NCI-H69 (cell line): Measurements from ENCODE around the gene PRPS2.

Experiments used
- DNase-seq: peaks from one replicate; lab custom pipeline; 2025; lab: John Stamatoyannopoulos, UW

PRPS2 gene

DNA sequence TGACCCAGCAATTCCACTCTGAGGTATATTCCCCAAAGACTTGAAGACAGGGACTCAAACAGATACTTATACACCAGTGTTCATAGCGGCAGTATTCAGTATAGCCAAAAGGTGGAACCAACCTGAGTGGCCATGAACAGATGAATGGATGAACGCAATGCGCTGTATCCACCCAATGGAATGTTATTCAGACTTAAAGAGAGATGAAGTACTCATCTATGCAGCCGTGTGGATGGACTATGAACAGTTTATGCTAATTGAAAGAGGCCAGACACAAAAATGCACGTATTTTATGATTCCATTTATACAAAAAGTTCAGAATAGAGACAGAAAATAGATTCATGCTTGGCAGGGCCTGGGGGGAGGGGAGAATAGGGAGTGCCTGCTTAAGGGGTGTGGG is 26.3 kb downstream of the PRPS2 start:
- DNase-seq = no peak

DNA sequence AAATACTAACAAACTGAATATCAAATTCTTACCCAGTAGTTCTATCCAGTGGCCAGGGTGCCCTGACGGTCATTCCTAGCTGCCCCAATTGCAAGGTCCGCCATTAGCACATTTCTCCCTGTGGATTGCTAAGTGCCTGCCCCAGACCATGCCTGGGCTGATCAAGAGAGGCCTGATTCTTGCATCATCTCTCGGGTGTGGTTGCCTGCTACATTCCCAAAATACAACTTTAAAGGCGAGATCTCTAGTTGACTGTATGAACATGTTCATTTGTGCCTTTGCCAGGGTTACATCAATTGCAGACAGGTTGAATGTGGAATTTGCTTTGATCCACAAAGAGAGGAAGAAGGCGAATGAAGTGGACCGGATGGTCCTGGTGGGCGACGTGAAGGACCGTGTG is 28.0 kb downstream of the PRPS2 start:
- DNase-seq = no peak

DNA sequence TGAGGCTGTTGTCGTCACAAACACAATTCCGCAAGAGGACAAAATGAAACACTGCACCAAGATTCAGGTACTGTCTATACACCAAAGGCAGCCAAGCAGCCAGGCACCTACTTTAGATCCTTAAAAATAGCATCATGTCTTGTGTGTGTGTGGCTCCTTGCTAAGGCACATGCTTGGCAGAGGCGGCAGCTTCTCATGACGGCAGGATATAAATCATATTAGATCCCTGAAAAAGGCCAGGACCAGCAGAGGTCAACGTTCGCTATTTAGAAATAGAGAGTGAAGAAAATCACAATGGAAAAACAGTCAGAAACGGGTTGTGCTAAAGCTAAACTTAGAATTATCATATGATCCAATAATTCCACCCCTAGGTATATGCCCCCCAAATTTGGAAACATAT is 29.5 kb downstream of the PRPS2 start:
- DNase-seq = no peak

DNA sequence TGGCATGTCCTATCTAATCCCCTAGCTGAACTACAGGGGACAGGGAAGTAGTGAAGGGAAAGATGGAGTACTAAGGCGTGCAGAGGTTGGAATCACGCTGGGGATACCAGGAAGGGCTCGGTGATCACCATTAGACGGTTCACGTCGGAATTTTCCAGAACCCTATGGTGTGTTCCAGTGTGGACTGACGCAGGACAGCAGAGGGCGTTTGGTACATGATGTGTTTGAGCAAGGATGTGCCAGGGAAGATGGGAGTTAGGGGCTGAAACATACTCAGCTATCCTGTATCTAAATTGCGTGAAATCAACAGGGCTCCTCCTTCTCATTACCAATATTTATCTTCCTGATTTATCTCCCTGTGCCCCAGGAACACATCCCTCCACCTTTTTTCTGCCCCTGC is 33.7 kb downstream of the PRPS2 start:
- DNase-seq = no peak

DNA sequence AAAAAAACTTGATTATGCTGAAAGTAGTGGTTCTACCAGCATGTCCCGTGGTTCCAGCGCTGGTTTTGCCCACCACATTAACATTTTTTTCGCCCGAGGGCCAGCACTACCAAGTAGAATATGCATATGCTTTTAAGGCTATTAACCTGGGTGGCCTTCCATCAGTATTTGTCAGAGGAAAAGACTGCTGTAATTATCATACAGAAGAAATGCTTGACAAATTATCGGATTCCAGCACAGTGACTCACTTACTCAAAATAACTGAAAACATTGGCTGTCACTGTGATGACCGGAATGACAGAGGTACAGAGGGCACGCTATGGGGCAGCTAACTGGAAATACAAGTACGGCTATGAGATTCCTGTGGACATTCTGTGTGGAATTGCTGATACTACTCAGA is 34.6 kb downstream of the PRPS2 start:
- no peak for DNase-seq

DNA sequence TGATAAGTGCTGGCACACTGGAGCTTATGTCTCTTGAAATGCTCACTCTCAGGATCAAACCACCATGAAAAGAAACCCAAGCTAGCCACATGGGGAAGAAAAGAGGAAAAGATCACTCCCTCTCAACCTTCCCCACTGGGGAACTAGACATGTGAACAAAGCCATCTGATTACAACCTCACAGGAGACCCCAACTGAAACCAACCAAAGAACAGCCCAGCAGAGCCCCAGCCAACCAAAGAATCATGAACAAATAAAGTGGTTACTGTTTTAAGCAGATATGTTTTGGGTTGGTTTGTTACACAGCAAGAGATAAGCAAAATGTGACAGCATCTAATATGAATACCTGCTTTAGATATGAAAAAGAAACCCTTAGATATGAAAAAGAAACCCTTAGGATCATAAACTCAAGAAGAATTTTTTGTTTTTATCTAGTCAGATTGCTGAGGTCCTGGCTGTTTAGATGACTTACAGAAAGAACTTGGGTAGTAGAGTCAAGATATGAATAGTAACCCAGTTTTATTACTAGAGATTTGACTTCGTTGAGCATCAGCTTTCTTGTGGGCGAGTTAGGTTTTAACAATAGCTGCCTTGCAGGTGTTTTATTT is 52.0 kb downstream of the PRPS2 start:
- no peak for DNase-seq

DNA sequence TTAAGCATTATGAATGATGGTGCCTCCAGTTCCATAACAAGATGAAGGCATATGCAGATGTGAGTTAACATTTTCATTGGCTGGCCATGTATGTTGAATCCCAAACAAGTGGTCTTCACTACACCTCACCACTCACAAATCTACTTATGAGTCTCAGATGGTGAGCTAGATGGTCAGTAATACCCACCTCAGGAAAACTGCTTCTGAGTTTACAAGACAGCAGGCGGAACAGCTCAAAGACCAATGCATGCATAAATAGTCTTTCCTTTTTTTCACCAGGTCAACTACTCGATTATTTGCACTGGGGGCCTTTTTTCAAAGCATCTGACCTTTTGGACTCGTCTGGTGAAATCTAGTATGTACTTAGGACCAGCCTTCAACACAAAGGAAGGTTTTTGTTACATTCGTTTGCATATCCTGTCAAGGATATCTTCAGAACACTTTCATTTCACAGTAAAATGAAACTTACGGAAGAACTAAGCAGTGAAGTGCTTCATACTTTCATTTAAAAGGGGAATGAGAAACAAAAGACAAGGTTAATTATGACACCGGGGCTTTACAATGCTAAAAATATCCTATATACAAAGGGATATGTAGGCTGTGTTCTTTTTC is 52.6 kb downstream of the PRPS2 start:
- DNase-seq = no peak

DNA sequence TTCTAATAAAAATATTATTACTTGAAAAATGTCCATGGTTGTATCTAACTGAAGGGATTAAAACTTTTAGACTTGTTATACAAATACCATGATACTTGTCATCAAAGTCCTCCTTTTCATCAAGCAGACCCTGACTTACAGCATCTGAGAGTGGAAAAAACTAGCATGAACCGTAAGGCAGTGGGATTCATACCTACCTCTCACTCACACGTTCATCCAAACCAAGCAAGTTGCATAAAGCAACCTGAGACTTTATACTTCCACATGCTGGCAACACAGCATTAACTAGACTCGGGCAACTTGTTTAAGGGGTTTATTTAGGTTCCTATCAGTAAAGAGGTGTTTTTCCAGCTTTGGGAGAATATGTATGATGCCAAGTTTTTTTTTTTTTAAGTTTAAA is 53.1 kb downstream of the PRPS2 start:
- DNase-seq = no peak

DNA sequence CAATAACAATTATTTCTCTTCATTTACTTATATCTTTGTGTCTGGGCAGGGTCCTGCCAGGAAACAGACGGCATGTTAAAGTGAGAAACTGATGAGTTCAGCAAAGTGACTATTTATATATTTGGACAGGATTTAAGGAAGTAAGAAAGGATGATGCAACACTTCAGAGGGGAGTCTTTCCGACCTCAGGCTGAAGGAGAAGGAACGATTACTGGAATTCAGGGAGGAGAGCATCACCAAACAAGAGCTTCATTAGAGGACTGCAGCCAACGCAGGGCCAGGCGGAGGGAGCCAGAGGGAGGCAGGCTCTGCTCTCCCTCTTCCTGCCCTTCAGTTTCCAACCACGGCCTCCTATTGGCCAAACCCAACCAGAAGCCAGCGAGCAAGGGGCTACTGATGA is 74.1 kb downstream of the PRPS2 start:
- DNase-seq = no peak

DNA sequence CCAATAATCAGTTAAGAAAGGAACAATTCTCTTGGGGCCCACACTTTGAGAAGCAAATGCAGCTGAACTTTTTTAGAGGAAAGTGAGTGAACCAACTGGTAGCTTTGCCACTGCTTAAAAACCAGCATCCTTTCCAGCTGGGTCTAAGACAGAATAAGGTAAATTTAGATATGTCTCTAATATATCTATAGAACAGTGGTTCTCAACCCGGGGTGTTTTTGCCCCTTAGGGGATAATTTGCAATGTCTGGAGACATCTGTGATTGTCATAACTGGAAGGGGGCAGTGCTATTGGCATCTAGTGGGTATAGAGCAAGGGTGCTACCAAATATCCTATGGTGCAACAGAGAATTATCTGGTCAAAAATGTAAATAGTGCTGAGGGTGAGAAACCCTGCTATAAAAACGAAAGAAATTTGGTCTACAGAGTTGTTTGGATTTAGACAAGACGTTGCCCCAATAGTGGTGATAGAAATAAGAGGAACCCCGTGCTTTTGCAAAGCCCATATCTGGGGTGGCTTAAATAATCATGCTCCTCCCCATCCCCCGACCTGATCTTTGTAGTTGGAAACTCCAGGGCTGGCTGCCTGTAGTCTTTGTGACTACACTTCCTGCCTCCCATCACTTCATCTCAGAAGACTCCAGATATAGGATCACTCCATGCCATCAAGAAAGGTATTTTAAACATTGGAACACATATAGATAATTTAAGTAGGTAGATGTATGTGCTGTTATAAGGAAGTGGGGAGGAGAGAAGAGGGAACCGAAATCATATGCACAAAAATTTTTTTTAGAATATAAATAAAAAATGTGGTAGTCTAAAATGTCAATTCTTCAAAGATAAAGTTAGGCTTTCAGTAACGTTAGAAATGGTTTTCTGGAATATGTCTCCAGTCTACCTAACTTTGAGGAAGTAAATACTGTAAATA is 75.5 kb downstream of the PRPS2 start, which contains the start of gene TLR7:
TSS of gene TLR7 (plus strand) at position 622 of the 927 bp plus-strand sequence. CDS start 507 bp downstream, outside the sequence.
- DNase-seq = no peak

DNA sequence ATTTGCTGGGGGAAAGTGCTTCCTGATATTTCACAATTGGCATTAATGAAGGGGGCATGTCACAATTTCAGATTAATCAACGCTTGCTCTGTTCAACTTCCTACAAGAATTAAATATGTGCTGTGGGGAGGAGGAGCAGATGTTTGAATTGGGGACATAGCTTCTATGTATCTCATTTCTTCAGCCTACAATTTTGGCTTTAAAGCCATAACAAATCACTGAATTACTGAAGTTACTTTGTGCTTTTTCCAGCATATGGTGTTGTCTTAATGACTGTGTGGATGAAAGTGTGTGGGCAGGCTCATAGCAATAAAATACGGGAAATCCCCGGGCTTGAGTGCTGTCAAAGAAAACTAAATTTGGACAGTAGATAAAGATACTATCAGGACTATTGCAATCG is 76.5 kb downstream of the PRPS2 start:
- DNase-seq = no peak

DNA sequence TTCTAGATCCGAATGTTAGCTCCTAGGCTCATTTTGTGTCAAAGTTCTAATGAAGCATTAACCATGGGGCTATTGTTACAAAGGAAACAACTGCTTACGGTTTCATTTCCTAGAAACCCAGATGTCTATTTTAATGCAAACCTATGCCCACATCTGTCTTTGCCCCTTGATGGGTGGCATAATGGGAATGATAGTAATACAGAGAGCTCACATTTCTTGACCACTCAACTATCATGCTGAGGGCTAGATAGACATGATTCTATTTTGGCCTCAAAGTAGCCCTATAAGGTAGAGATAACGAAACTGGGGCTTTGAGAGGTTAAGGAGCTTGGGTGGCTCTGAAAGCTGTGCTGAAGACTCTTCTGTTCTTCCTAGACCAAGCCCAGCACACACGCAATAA is 77.5 kb downstream of the PRPS2 start:
- DNase-seq = no peak

DNA sequence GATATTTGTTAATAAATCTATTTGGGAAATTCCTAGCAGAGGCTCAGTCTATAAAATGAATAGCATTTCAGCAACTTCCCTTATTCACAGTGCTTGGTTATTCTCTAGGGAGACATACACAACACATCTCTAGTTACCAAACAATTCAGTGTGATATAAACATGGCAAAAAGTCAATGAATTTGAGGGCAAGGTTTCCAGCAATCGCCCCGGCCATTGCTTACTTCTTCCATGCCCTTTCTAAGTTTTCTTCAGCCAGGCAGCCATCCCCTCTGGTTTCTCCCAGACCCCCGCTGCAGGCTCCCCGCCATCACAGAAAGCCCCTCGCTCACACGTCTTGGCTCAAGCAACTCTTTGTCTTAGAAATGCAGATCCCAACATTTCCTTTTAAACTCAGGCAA is 80.0 kb downstream of the PRPS2 start:
- DNase-seq = no peak

DNA sequence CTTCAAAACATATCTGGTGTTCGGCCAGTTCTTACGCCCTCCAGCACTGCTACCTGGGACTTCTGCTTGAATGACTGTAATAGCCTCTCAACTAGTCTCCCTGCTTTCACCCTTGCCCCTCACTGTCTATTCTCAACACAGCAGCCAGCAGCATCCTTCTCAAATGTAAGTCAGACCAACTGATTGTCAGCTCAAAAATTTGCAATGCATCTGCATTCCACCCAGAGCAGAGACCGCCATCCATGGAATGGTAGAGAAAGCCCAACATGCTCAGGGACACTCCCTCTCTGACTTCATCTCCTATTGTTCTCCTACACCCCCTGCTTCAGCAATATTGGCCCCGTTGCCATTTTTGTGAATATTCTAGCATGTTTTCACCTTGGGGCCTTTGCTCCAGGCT is 81.5 kb downstream of the PRPS2 start:
- no peak for DNase-seq
